ENCODE measurements around the gene GATC. TPM values are rescaled to one million over a fixed set of nuclear protein-coding genes. Genes with fewer than 3 reads are reported as not detected.
"Not testable (repeated sequence)": the region's sequence is repeated elsewhere in the genome, so short reads cannot be mapped to it uniquely, and the experiment has no call there.

GATC gene
- total RNA-seq, 2 experiments from 2014 or later: 27.3 to 32.3 TPM

GRCh38 chr12:120446844-120447178 lies 567 bp downstream of the GATC start:
- Mint-ChIP-seq H3K4me1 (peaks cover 42% of the 10 kb centered on the region), H3K4me3 (peak overlapping the region; percentile 99), H3K36me3 (ENCODE audit: low read depth) (peaks cover 32% of the 10 kb centered on the region), H3K27ac (peak overlapping the region; percentile 99)
- POLR2A ChIA-PET, H3K27me3 Mint-ChIP-seq, H3K9me3 Mint-ChIP-seq, DNase-seq: not testable (repeated sequence)
- CTCF ChIA-PET: interaction anchor here (0.6 to 2.6 kb wide), 4 partner anchors 12 to 37 kb away, joined by 3 to 8 read pairs (median 4); partner anchors contain the start of gene SRSF9

GRCh38 chr12:120447992-120448391 lies 1.7 kb downstream of the GATC start:
- POLR2A ChIA-PET: no interaction called here
- peak overlapping the region; percentile 99 for H3K4me3 Mint-ChIP-seq
- H3K4me1 Mint-ChIP-seq: peaks cover 42% of the 10 kb centered on the region
- CTCF ChIA-PET: interaction anchor here (0.7 to 2.6 kb wide), 5 partner anchors 9 to 21 kb away, joined by 3 to 8 read pairs (median 4); partner anchors contain the start of gene SRSF9
- H3K36me3 Mint-ChIP-seq (ENCODE audit: low read depth): peaks cover 28% of the 10 kb centered on the region
- peak overlapping the region; percentile 19 for H3K27ac Mint-ChIP-seq
- no peak for DNase-seq
- H3K9me3 Mint-ChIP-seq: no peaks in the 10 kb centered on the region
- no peaks in the 10 kb centered on the region for H3K27me3 Mint-ChIP-seq

DNA sequence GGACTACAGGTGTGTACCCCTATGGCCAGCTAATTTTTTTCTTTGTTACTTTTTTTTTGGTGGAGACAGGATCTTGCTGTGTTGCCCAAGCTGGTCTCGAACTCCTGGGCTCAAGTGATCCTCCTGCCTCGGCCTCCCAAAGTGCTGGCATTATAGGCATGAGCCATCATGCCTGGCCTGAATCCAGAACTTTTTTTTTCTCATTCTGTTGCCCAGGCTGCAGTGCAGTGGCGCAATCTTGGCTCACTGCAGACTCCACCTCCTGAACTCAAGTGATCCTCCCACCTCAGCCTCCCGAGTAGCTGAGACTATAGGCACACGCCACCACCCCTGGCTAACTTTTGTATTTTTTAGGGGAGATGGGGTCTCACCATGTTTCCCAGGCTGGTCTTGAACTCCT lies 6.3 kb downstream of the GATC start:
- H3K9me3 Mint-ChIP-seq, POLR2A ChIA-PET, H3K27me3 Mint-ChIP-seq, DNase-seq, H3K27ac Mint-ChIP-seq, H3K4me3 Mint-ChIP-seq: not testable (repeated sequence)
- peaks cover 15% of the 10 kb centered on the region for H3K4me1 Mint-ChIP-seq
- H3K36me3 Mint-ChIP-seq (ENCODE audit: low read depth): peaks cover 36% of the 10 kb centered on the region
- CTCF ChIA-PET: interaction anchor here (0.7 to 3.1 kb wide), 5 partner anchors 11 to 27 kb away, joined by 3 to 13 read pairs (median 4); no protein-coding TSS in a partner anchor

- no peak overlapping the region for H3K4me3 Mint-ChIP-seq
- H3K4me1 Mint-ChIP-seq: peaks cover 8% of the 10 kb centered on the region
- POLR2A ChIA-PET: no interaction called here
- DNase-seq: no peak
- H3K9me3 Mint-ChIP-seq: no peaks in the 10 kb centered on the region
- CTCF ChIA-PET: interaction anchor here (1.1 to 3.1 kb wide), 2 partner anchors 13 kb away, joined by 3 to 13 read pairs; no protein-coding TSS in a partner anchor
- peaks cover 34% of the 10 kb centered on the region for H3K36me3 Mint-ChIP-seq (ENCODE audit: low read depth)
- H3K27ac Mint-ChIP-seq: peak overlapping the region; percentile 41
- no peaks in the 10 kb centered on the region for H3K27me3 Mint-ChIP-seq
These were observed 7.0 kb downstream of the GATC start for GRCh38 chr12:120453060-120453750.

- peak; percentile 40 for DNase-seq
- Mint-ChIP-seq H3K27me3 (no peaks in the 10 kb centered on the region), H3K4me3 (no peak overlapping the region), H3K27ac (no peak overlapping the region), H3K9me3 (no peaks in the 10 kb centered on the region), H3K4me1 (peaks cover 7% of the 10 kb centered on the region), H3K36me3 (ENCODE audit: low read depth) (peaks cover 37% of the 10 kb centered on the region)
- POLR2A ChIA-PET: no interaction called here
- CTCF ChIA-PET: interaction anchor here (1.1 to 3.1 kb wide), 2 partner anchors 12 to 14 kb away, joined by 3 to 13 read pairs; no protein-coding TSS in a partner anchor
These were observed 7.7 kb downstream of the GATC start for GRCh38 chr12:120453977-120454376.

GRCh38 chr12:120455302-120455701 lies 9.1 kb downstream of the GATC start:
- POLR2A ChIA-PET: no interaction called here
- CTCF ChIA-PET: interaction anchor here (1.7 to 3.1 kb wide), 2 partner anchors 11 to 13 kb away, joined by 6 to 13 read pairs; no protein-coding TSS in a partner anchor
- H3K27me3 Mint-ChIP-seq: no peaks in the 10 kb centered on the region
- no peak overlapping the region for H3K27ac Mint-ChIP-seq
- peaks cover 2% of the 10 kb centered on the region for H3K4me1 Mint-ChIP-seq
- peaks cover 40% of the 10 kb centered on the region for H3K36me3 Mint-ChIP-seq (ENCODE audit: low read depth)
- H3K4me3 Mint-ChIP-seq: no peak overlapping the region
- DNase-seq: no peak
- no peaks in the 10 kb centered on the region for H3K9me3 Mint-ChIP-seq

DNA sequence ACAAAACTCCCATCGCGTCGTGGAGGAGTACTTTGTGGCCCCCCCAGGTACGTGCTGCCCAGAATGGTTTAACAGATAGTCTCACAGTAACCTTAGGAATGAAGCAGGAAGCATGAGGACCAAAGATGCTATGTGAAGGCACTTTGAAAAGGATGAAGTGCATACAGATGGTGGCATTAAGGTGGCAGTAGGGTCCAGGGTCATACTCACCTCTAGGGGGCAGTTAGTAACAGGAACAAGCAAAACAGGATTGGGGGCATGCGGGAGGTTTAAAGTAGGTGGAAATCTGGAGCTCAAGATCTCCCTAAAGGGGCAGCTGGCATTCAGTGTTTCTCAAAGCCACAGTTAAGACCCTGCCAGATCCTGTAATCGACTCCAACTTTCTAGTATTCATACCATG lies 10.9 kb downstream of the GATC start:
- DNase-seq: no peak
- Mint-ChIP-seq H3K27ac (no peak overlapping the region), H3K9me3 (no peaks in the 10 kb centered on the region), H3K36me3 (ENCODE audit: low read depth) (peaks cover 47% of the 10 kb centered on the region), H3K4me3 (no peak overlapping the region), H3K4me1 (peaks cover 2% of the 10 kb centered on the region), H3K27me3 (no peaks in the 10 kb centered on the region)
- ChIA-PET POLR2A (interaction anchor here (1.2 kb wide), 1 partner anchor 11 kb away, joined by 3 read pairs; no protein-coding TSS in a partner anchor), CTCF (interaction anchor here (0.9 to 2.2 kb wide), 6 partner anchors 9 to 296 kb away, joined by 3 to 7 read pairs (median 4); no protein-coding TSS in a partner anchor)

GRCh38 chr12:120460157-120460556 lies 13.9 kb downstream of the GATC start:
- H3K27me3 Mint-ChIP-seq: no peaks in the 10 kb centered on the region
- peak overlapping the region; percentile 25 for H3K27ac Mint-ChIP-seq
- H3K4me1 Mint-ChIP-seq: peaks cover 5% of the 10 kb centered on the region
- H3K36me3 Mint-ChIP-seq (ENCODE audit: low read depth): peaks cover 67% of the 10 kb centered on the region
- ChIA-PET CTCF (interaction anchor here (0.7 to 2.3 kb wide), 5 partner anchors 9 to 134 kb away, joined by 3 to 6 read pairs (median 4); no protein-coding TSS in a partner anchor), POLR2A (no interaction called here)
- no peaks in the 10 kb centered on the region for H3K9me3 Mint-ChIP-seq
- H3K4me3 Mint-ChIP-seq: no peak overlapping the region
- no peak for DNase-seq

DNA sequence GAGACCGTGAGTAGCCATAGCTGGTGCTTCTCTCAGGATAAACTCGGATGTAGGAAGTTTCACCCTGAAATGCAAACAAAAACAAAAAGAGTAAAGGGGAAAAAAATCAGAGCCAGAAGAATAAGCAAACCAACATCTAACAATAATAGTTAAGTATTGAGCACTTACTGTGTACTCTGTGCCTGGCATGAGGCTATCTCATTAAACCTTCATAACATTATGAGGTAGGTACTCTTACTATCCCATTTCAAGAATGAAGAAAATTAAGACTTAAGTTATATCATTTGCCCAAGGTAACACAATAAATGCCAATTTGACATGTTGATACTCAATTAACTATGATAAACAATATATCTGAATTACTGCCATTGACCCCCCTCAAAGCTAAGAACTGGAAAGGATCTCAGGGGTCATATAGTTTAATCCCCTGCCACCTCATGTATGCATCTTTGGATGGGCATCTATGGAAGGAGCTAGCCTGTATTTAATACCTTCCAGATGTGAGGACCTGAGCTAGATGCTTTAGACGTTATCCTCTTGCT lies 15.9 kb downstream of the GATC start:
- H3K4me1 Mint-ChIP-seq: peaks cover 21% of the 10 kb centered on the region
- DNase-seq: no peak
- H3K9me3 Mint-ChIP-seq: no peaks in the 10 kb centered on the region
- H3K4me3 Mint-ChIP-seq: no peak overlapping the region
- ChIA-PET POLR2A (no interaction called here), CTCF (interaction anchor here (0.6 to 1.8 kb wide), 2 partner anchors 12 to 365 kb away, joined by 3 to 6 read pairs; no protein-coding TSS in a partner anchor)
- H3K27me3 Mint-ChIP-seq: no peaks in the 10 kb centered on the region
- peaks cover 68% of the 10 kb centered on the region for H3K36me3 Mint-ChIP-seq (ENCODE audit: low read depth)
- H3K27ac Mint-ChIP-seq: no peak overlapping the region

GRCh38 chr12:120463712-120464111 lies 17.5 kb downstream of the GATC start:
- ChIA-PET POLR2A (no interaction called here), CTCF (interaction anchor here (0.6 to 1.8 kb wide), 6 partner anchors 12 to 33 kb away, joined by 3 to 6 read pairs (median 3); no protein-coding TSS in a partner anchor)
- no peaks in the 10 kb centered on the region for H3K9me3 Mint-ChIP-seq
- peaks cover 28% of the 10 kb centered on the region for H3K4me1 Mint-ChIP-seq
- no peak for DNase-seq
- H3K27ac Mint-ChIP-seq: no peak overlapping the region
- H3K36me3 Mint-ChIP-seq (ENCODE audit: low read depth): peaks cover 71% of the 10 kb centered on the region
- no peak overlapping the region for H3K4me3 Mint-ChIP-seq
- no peaks in the 10 kb centered on the region for H3K27me3 Mint-ChIP-seq

GRCh38 chr12:120465756-120466155 lies 19.5 kb downstream of the GATC start:
- DNase-seq: no peak
- ChIA-PET CTCF (interaction anchor here (1.2 to 1.8 kb wide), 3 partner anchors 10 to 141 kb away, joined by 5 to 13 read pairs (median 7); no protein-coding TSS in a partner anchor), POLR2A (no interaction called here)
- no peaks in the 10 kb centered on the region for H3K9me3 Mint-ChIP-seq
- no peaks in the 10 kb centered on the region for H3K27me3 Mint-ChIP-seq
- peaks cover 56% of the 10 kb centered on the region for H3K36me3 Mint-ChIP-seq (ENCODE audit: low read depth)
- peaks cover 35% of the 10 kb centered on the region for H3K4me1 Mint-ChIP-seq
- H3K4me3 Mint-ChIP-seq: no peak overlapping the region
- H3K27ac Mint-ChIP-seq: no peak overlapping the region

- H3K27me3 Mint-ChIP-seq: no peaks in the 10 kb centered on the region
- no peak overlapping the region for H3K4me3 Mint-ChIP-seq
- POLR2A ChIA-PET: no interaction called here
- H3K36me3 Mint-ChIP-seq (ENCODE audit: low read depth): peaks cover 53% of the 10 kb centered on the region
- peaks cover 39% of the 10 kb centered on the region for H3K4me1 Mint-ChIP-seq
- CTCF ChIA-PET: interaction anchor here (0.8 to 1.8 kb wide), 6 partner anchors 9 to 142 kb away, joined by 3 to 13 read pairs (median 4); no protein-coding TSS in a partner anchor
- no peak overlapping the region for H3K27ac Mint-ChIP-seq
- H3K9me3 Mint-ChIP-seq: no peaks in the 10 kb centered on the region
- DNase-seq: peak; percentile 59
These were observed 20.5 kb downstream of the GATC start for GRCh38 chr12:120466560-120467315.
